Activated naive CD8-positive, alpha-beta T cell (primary cell): ENCODE data around the gene VPS72.
A peak's percentile ranks its signal among the peaks of the same experiment; 100 is the strongest.

Experiments used
- H3K27ac Mint-ChIP-seq: one replicate; pipeline ENCODE4 v1.8.0; 2021; ENCODE audit warnings: mixed read lengths
- H3K27me3 Mint-ChIP-seq: one replicate; pipeline ENCODE4 v1.8.0; 2021; ENCODE audit warnings: mixed read lengths
- H3K36me3 Mint-ChIP-seq: one replicate; pipeline ENCODE4 v1.8.0; 2021; ENCODE audit warnings: mixed read lengths
- H3K4me1 Mint-ChIP-seq: one replicate; pipeline ENCODE4 v1.8.0; 2021; ENCODE audit warnings: low read depth, mixed read lengths
- H3K4me3 Mint-ChIP-seq: one replicate; pipeline ENCODE4 v1.8.0; 2021; ENCODE audit warnings: mild to moderate bottlenecking, mixed read lengths
- H3K9me3 Mint-ChIP-seq: one replicate; pipeline ENCODE4 v1.8.0; 2021; ENCODE audit warnings: low read depth, mixed read lengths

The VPS72 gene

DNA sequence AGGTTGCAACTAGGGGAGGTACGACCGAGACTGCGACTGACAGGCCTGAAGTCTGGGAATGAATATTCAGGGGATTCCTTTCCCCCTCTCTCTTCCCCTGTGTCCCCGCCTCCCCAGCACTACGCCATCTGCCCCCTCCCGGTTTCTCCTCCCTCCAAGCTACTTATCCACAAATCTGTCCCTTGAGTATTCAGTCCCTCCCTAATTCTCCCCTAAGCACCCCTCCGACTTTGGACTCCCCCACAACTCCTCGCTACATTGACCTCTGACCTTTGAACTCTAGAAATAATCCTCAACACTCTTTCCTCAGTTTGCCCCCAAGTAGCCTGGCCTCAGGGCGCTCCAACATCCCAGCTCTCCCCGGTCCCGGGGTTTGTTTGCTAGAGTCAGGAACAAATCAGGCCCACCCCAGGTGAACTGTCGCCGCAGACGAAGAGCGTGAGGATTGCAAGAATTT lies 24.7 kb downstream of the VPS72 start:
- H3K9me3 Mint-ChIP-seq = no peaks in the 10 kb centered on the region
- peaks cover 48% of the 10 kb centered on the region for H3K4me1 Mint-ChIP-seq
- H3K4me3 Mint-ChIP-seq = peak overlapping the region; percentile 92
- H3K36me3 Mint-ChIP-seq = peaks cover 6% of the 10 kb centered on the region
- no peaks in the 10 kb centered on the region for H3K27me3 Mint-ChIP-seq
- peak overlapping the region; percentile 96 for H3K27ac Mint-ChIP-seq

- Mint-ChIP-seq H3K27me3 (no peaks in the 10 kb centered on the region), H3K9me3 (no peaks in the 10 kb centered on the region), H3K4me1 (peaks cover 52% of the 10 kb centered on the region), H3K27ac (peak overlapping the region; percentile 96), H3K36me3 (peaks cover 7% of the 10 kb centered on the region), H3K4me3 (peak overlapping the region; percentile 92)
Measured at GRCh38 chr1:151164732-151165280, 25.2 kb downstream of the VPS72 start.

- Mint-ChIP-seq H3K4me1 (peaks cover 56% of the 10 kb centered on the region), H3K36me3 (peaks cover 19% of the 10 kb centered on the region), H3K27ac (peak overlapping the region; percentile 100), H3K27me3 (no peaks in the 10 kb centered on the region), H3K9me3 (no peaks in the 10 kb centered on the region), H3K4me3 (peak overlapping the region; percentile 67)
Measured at GRCh38 chr1:151159373-151159772, 30.6 kb downstream of the VPS72 start.

GRCh38 chr1:151158751-151159251 lies 31.2 kb downstream of the VPS72 start:
- Mint-ChIP-seq H3K36me3 (peaks cover 19% of the 10 kb centered on the region), H3K4me3 (peak overlapping the region; percentile 98), H3K27ac (peak overlapping the region; percentile 100), H3K4me1 (peaks cover 53% of the 10 kb centered on the region), H3K9me3 (no peaks in the 10 kb centered on the region), H3K27me3 (no peaks in the 10 kb centered on the region)

GRCh38 chr1:151158326-151158725 lies 31.7 kb downstream of the VPS72 start:
- Mint-ChIP-seq H3K27me3 (no peaks in the 10 kb centered on the region), H3K9me3 (no peaks in the 10 kb centered on the region), H3K4me1 (peaks cover 51% of the 10 kb centered on the region), H3K4me3 (peak overlapping the region; percentile 98), H3K36me3 (peaks cover 19% of the 10 kb centered on the region), H3K27ac (peak overlapping the region; percentile 100)

DNA sequence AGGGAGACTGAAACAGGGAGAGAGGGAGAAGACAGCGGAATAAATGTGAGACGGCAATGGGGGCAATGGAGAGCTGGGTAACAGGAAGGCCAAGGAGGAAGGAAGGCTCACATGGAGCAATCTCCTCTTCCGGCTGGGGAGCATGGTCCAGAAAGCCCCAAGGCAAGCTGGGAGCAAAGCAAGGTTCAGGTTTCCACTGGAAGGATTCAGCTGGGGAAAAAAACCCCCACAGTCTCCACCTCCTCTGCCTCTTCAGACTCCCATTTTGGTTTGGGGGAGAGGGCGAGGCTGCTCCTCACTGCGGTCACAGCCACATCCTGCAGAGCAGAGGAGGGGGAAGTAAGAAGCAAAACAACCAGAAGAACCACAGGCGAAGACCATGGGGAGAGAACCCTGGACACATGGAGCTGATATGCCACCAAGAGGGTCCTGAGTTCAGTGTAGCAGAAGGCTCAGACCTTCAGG lies 32.9 kb downstream of the VPS72 start:
- no peaks in the 10 kb centered on the region for H3K27me3 Mint-ChIP-seq
- H3K9me3 Mint-ChIP-seq = no peaks in the 10 kb centered on the region
- peaks cover 19% of the 10 kb centered on the region for H3K36me3 Mint-ChIP-seq
- H3K4me3 Mint-ChIP-seq = peak overlapping the region; percentile 98
- peak overlapping the region; percentile 100 for H3K27ac Mint-ChIP-seq
- peaks cover 43% of the 10 kb centered on the region for H3K4me1 Mint-ChIP-seq

- Mint-ChIP-seq H3K4me1 (peaks cover 37% of the 10 kb centered on the region), H3K4me3 (peak within 1 kb of the TSS; percentile 98), H3K27ac (peak within 1 kb of the TSS; percentile 100), H3K27me3 (no peaks in the 10 kb centered on the region), H3K36me3 (peaks cover 14% of the 10 kb centered on the region), H3K9me3 (no peaks in the 10 kb centered on the region)
Measured at GRCh38 chr1:151156515-151156819, 33.5 kb downstream of the VPS72 start, which contains the start of gene TNFAIP8L2. TSS of gene TNFAIP8L2 (plus strand) at chr1:151156649. CDS start at chr1:151158698, 2,049 bp downstream.

DNA sequence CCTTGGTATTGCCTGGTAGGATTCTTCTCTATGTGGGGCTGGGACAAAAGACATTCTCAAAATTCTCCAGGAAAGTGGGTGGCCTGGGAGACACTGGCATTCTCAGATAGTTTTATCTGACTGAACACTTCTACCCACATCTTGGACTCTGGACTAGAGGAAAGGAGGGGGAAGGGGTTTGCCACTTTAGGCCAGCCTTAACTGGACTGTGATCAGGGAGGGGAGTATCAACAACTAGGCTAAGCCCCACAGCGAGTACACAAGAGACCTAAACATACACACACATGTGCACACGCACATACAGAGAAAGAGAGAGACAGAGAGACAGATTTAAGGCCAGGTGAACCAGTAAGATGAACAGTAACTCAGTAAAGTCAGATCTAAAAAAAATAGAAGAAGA lies 42.3 kb downstream of the VPS72 start:
- Mint-ChIP-seq H3K36me3 (no peaks in the 10 kb centered on the region), H3K4me1 (peaks cover 12% of the 10 kb centered on the region), H3K27me3 (no peaks in the 10 kb centered on the region), H3K27ac (no peak overlapping the region), H3K4me3 (peak overlapping the region; percentile 97), H3K9me3 (no peaks in the 10 kb centered on the region)

GRCh38 chr1:151147132-151147503 lies 42.9 kb downstream of the VPS72 start:
- Mint-ChIP-seq H3K9me3 (no peaks in the 10 kb centered on the region), H3K4me1 (peaks cover 12% of the 10 kb centered on the region), H3K27ac (peak overlapping the region; percentile 34), H3K27me3 (no peaks in the 10 kb centered on the region), H3K4me3 (peak overlapping the region; percentile 97), H3K36me3 (no peaks in the 10 kb centered on the region)

- Mint-ChIP-seq H3K4me1 (peaks cover 12% of the 10 kb centered on the region), H3K36me3 (no peaks in the 10 kb centered on the region), H3K9me3 (no peaks in the 10 kb centered on the region), H3K27ac (peak within 1 kb of the TSS; percentile 89), H3K27me3 (no peaks in the 10 kb centered on the region), H3K4me3 (peak within 1 kb of the TSS; percentile 97)
Measured at GRCh38 chr1:151146412-151147131, 43.4 kb downstream of the VPS72 start, which contains the start of gene SEMA6C. TSS of gene SEMA6C (minus strand) at chr1:151146631. CDS start at chr1:151142621, 4,010 bp downstream.

GRCh38 chr1:151146072-151146411 lies 44.0 kb downstream of the VPS72 start:
- Mint-ChIP-seq H3K9me3 (no peaks in the 10 kb centered on the region), H3K36me3 (no peaks in the 10 kb centered on the region), H3K4me3 (peak overlapping the region; percentile 97), H3K27ac (peak overlapping the region; percentile 83), H3K4me1 (peaks cover 12% of the 10 kb centered on the region), H3K27me3 (no peaks in the 10 kb centered on the region)

GRCh38 chr1:151145304-151146071 lies 44.5 kb downstream of the VPS72 start:
- no peaks in the 10 kb centered on the region for H3K36me3 Mint-ChIP-seq
- H3K4me3 Mint-ChIP-seq = peak overlapping the region; percentile 97
- no peaks in the 10 kb centered on the region for H3K9me3 Mint-ChIP-seq
- H3K27ac Mint-ChIP-seq = no peak overlapping the region
- no peaks in the 10 kb centered on the region for H3K27me3 Mint-ChIP-seq
- H3K4me1 Mint-ChIP-seq = peaks cover 12% of the 10 kb centered on the region

GRCh38 chr1:151144474-151145303 lies 45.3 kb downstream of the VPS72 start:
- Mint-ChIP-seq H3K27me3 (no peaks in the 10 kb centered on the region), H3K4me1 (peaks cover 12% of the 10 kb centered on the region), H3K27ac (no peak overlapping the region), H3K9me3 (no peaks in the 10 kb centered on the region), H3K4me3 (no peak overlapping the region), H3K36me3 (no peaks in the 10 kb centered on the region)

- H3K36me3 Mint-ChIP-seq = no peaks in the 10 kb centered on the region
- H3K27ac Mint-ChIP-seq = no peak overlapping the region
- peaks cover 12% of the 10 kb centered on the region for H3K4me1 Mint-ChIP-seq
- H3K27me3 Mint-ChIP-seq = no peaks in the 10 kb centered on the region
- no peaks in the 10 kb centered on the region for H3K9me3 Mint-ChIP-seq
- H3K4me3 Mint-ChIP-seq = no peak overlapping the region
Measured at GRCh38 chr1:151143986-151144385, 46.0 kb downstream of the VPS72 start.
